H1 (cell line): ENCODE measurements around the gene UNC93A. TPM values are rescaled to one million over a fixed set of nuclear protein-coding genes. Genes with fewer than 3 reads are reported as not detected.

Source experiments
- BCL11A ChIP-seq, 2 experiments: IDR thresholded peaks; one replicate each; pipeline ENCODE4 v1.6.1; 2011; ENCODE audit warnings: low read depth in 2 of 2, low read length in 2 of 2, mild to moderate bottlenecking in 2 of 2
- CHD2 ChIP-seq: IDR thresholded peaks from 2 replicates; pipeline ENCODE4 v1.6.1; 2012; ENCODE audit warnings: low read length, improper control_type of control experiment
- KDM1A ChIP-seq: fragments of 200-600, 300-600 bp; sonication (generic); IDR thresholded peaks from 2 replicates; pipeline ENCODE4 v1.7.1; 2016; ENCODE audit warnings: mild to moderate bottlenecking, low read length, borderline replicate concordance
- POU5F1 ChIP-seq: IDR thresholded peaks from 2 replicates; pipeline ENCODE4 v1.6.1; 2011; ENCODE audit warnings: low read depth, mild to moderate bottlenecking, low read length, moderate library complexity
- RBBP5 ChIP-seq: IDR thresholded peaks from 2 replicates; pipeline ENCODE4 v1.7.1; 2012; ENCODE audit warnings: low read depth, mild to moderate bottlenecking, inconsistent platforms, low read length, moderate library complexity, borderline replicate concordance
- polyA plus RNA-seq, 7 experiments: library from polyadenylated mRNA; depleted of rRNA in 3 of 7; stranded (reverse) in 5 of 7; unstranded in 2 of 7; fragments of >200 nt in 5 of 7; fragments of 200-250 nt in 2 of 7; gene quantifications; 1 replicate in 5 of 7; 2 replicates in 1 of 7; 4 replicates in 1 of 7; pipeline versions ENCODE4 v1.2.1 to v1.2.3, GENCODE V29; 2011 to 2013; ENCODE audit warnings: missing spikeins in 2 of 7, mixed read lengths in 2 of 7
- total RNA-seq: library from RNA; stranded (reverse); fragmentation: NEBNext Ultra II Directional; extraction: Animal tissue kit (Norgen Biotek cat#: 25700); gene quantifications from 2 replicates; pipeline ENCODE4 v1.2.1, GENCODE V29; 2021
- TF ChIP-seq, protein P1 (sequence below): fragments of 300-600 bp; sonication (generic); IDR thresholded peaks from 2 replicates; pipeline ENCODE4 v1.7.1; 2012; ENCODE audit warnings: low read length, moderate library complexity, mild to moderate bottlenecking, inconsistent platforms; ENCODE audit not compliant: insufficient replicate concordance
- TF ChIP-seq, protein P2 (sequence below): IDR thresholded peaks from 2 replicates; pipeline ENCODE4 v1.6.1; 2011; ENCODE audit warnings: low read length, improper control_type of control experiment

The UNC93A gene
- total and polyA plus RNA-seq, 2 of the 8 experiments (the other 6 are each of a cell fraction or from before 2014, with no cell fraction given) = 0.39 TPM; not detected in 1

DNA sequence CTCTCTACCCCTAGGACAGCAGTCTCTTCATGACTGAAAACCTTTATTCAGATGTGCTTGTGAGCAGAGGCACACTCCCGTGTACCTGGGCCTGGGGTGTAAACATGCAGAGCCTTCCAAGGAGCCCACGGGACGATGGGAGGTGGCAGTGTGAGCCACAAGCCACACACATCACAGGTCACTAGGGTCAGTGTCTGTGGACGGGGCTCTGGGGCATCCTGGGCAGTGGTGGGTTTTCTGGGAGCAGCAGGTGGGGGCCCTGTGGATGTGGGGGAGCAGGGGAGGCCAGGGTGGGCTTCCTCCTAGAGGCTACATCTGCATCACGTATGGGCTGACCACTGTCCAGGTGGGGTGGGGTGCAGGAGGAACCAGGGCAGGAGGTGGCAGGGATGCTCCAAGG is 17.1 kb downstream of the UNC93A start (continued):
- TF ChIP-seq, protein P1, sequence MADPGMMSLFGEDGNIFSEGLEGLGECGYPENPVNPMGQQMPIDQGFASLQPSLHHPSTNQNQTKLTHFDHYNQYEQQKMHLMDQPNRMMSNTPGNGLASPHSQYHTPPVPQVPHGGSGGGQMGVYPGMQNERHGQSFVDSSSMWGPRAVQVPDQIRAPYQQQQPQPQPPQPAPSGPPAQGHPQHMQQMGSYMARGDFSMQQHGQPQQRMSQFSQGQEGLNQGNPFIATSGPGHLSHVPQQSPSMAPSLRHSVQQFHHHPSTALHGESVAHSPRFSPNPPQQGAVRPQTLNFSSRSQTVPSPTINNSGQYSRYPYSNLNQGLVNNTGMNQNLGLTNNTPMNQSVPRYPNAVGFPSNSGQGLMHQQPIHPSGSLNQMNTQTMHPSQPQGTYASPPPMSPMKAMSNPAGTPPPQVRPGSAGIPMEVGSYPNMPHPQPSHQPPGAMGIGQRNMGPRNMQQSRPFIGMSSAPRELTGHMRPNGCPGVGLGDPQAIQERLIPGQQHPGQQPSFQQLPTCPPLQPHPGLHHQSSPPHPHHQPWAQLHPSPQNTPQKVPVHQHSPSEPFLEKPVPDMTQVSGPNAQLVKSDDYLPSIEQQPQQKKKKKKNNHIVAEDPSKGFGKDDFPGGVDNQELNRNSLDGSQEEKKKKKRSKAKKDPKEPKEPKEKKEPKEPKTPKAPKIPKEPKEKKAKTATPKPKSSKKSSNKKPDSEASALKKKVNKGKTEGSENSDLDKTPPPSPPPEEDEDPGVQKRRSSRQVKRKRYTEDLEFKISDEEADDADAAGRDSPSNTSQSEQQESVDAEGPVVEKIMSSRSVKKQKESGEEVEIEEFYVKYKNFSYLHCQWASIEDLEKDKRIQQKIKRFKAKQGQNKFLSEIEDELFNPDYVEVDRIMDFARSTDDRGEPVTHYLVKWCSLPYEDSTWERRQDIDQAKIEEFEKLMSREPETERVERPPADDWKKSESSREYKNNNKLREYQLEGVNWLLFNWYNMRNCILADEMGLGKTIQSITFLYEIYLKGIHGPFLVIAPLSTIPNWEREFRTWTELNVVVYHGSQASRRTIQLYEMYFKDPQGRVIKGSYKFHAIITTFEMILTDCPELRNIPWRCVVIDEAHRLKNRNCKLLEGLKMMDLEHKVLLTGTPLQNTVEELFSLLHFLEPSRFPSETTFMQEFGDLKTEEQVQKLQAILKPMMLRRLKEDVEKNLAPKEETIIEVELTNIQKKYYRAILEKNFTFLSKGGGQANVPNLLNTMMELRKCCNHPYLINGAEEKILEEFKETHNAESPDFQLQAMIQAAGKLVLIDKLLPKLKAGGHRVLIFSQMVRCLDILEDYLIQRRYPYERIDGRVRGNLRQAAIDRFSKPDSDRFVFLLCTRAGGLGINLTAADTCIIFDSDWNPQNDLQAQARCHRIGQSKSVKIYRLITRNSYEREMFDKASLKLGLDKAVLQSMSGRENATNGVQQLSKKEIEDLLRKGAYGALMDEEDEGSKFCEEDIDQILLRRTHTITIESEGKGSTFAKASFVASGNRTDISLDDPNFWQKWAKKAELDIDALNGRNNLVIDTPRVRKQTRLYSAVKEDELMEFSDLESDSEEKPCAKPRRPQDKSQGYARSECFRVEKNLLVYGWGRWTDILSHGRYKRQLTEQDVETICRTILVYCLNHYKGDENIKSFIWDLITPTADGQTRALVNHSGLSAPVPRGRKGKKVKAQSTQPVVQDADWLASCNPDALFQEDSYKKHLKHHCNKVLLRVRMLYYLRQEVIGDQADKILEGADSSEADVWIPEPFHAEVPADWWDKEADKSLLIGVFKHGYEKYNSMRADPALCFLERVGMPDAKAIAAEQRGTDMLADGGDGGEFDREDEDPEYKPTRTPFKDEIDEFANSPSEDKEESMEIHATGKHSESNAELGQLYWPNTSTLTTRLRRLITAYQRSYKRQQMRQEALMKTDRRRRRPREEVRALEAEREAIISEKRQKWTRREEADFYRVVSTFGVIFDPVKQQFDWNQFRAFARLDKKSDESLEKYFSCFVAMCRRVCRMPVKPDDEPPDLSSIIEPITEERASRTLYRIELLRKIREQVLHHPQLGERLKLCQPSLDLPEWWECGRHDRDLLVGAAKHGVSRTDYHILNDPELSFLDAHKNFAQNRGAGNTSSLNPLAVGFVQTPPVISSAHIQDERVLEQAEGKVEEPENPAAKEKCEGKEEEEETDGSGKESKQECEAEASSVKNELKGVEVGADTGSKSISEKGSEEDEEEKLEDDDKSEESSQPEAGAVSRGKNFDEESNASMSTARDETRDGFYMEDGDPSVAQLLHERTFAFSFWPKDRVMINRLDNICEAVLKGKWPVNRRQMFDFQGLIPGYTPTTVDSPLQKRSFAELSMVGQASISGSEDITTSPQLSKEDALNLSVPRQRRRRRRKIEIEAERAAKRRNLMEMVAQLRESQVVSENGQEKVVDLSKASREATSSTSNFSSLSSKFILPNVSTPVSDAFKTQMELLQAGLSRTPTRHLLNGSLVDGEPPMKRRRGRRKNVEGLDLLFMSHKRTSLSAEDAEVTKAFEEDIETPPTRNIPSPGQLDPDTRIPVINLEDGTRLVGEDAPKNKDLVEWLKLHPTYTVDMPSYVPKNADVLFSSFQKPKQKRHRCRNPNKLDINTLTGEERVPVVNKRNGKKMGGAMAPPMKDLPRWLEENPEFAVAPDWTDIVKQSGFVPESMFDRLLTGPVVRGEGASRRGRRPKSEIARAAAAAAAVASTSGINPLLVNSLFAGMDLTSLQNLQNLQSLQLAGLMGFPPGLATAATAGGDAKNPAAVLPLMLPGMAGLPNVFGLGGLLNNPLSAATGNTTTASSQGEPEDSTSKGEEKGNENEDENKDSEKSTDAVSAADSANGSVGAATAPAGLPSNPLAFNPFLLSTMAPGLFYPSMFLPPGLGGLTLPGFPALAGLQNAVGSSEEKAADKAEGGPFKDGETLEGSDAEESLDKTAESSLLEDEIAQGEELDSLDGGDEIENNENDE = no peak
- TF ChIP-seq, protein P2, sequence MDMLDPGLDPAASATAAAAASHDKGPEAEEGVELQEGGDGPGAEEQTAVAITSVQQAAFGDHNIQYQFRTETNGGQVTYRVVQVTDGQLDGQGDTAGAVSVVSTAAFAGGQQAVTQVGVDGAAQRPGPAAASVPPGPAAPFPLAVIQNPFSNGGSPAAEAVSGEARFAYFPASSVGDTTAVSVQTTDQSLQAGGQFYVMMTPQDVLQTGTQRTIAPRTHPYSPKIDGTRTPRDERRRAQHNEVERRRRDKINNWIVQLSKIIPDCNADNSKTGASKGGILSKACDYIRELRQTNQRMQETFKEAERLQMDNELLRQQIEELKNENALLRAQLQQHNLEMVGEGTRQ = no peak
- TF ChIP-seq BCL11A (IDR thresholded peaks at IDR 0.05; ENCODE audit: low read depth in 2 of 2, low read length in 2 of 2) (no peak), CHD2 (no peak), KDM1A (no peak), RBBP5 (no peak), POU5F1 (no peak)
